Motor neuron (in vitro differentiated cells): ENCODE data around the gene PITHD1. TPM values are rescaled to one million over a fixed set of nuclear protein-coding genes. Genes with fewer than 3 reads are reported as not detected.
"Not testable (repeated sequence)": the region's sequence is repeated elsewhere in the genome, so short reads cannot be mapped to it uniquely, and the experiment has no call there.

ENCODE experiments used
- ATAC-seq, 8 experiments: fragments of 200-7000 bp; cut with Tn5 transposase; replicated peaks in 6 of 8; 2 replicates each; pipeline ENCODE4 v1.8.0; 2021; ENCODE audit warnings: mild to moderate bottlenecking in 8 of 8, moderate library complexity in 8 of 8
- H3K27ac ChIP-seq, 2 donors: fragments of 250-450 bp; sonication (Bioruptor Pico); 2 replicates each; pipeline ENCODE4 v1.9.0; 2021; ENCODE audit warnings: antibody characterized with exemption in 2 of 2, mild to moderate bottlenecking in 2 of 2, moderate library complexity in 1 of 2
- H3K4me1 ChIP-seq, 2 donors: fragments of 250-450 bp; sonication (Bioruptor Pico); replicated peaks in 1 of 2; 2 replicates each; pipeline ENCODE4 v1.6.1; 2021; ENCODE audit warnings: antibody characterized with exemption in 2 of 2, mild to moderate bottlenecking in 2 of 2, moderate library complexity in 1 of 2
- H3K4me3 ChIP-seq, 5 donors: fragments of 250-450 bp; sonication (Bioruptor Pico); 2 replicates each; pipeline ENCODE4 v1.9.0; 2021; ENCODE audit warnings: antibody characterized with exemption in 5 of 5, mild to moderate bottlenecking in 5 of 5, moderate library complexity in 4 of 5
- WGBS, 10 experiments: fragments of 450-650 bp; shearing (Covaris generic); methylation state at CpG; one replicate each; pipeline ENCODE4 v1.0.0; 2022; 5-methylcytosine and 5-hydroxymethylcytosine counted together
- in situ Hi-C, 9 experiments: fragments of 400-800 bp; cut with MboI; loops; one replicate each; pipeline ENCODE4 v1.15.0; 2021; ENCODE audit warnings: low sequenced_read_pairs in 9 of 9, low pct_unique_long_range_greater_than_20kb in 2 of 9; ENCODE audit not compliant: unreplicated experiment in 9 of 9
- total RNA-seq, 8 experiments: library from RNA; unstranded; fragments of 300-600 nt; gene quantifications; 2 replicates each; pipeline versions ENCODE4 v1.2.3 to v1.2.4, GENCODE V29; 2022

PITHD1 gene
- total RNA-seq, 8 experiments from 2014 or later, result 40.1 to 106 (median 82.9) TPM

DNA sequence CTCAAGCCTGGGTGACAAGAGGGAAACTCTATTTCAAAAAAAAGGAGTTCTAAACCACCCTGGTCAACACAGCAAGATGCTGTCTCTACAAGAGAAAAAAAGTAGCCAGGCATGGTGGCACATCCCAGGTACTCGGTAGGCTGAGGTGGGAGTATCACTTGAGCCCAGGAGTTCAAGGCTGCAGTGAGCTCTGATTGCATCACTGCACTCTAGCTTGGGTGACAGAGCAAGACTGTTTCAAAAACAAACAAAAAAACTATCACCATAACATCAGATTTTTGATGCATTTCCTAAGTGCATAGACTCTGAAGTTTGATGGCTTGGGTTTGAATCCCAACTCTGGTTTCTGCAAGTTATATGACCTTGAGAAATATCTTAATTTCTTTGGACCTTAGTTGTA lies 25.3 kb upstream of the PITHD1 start:
- Histone ChIP-seq H3K4me3 (no peak overlapping the region), H3K4me1 (no peaks in the 10 kb centered on the region), H3K27ac (no peak overlapping the region)
- in situ Hi-C loops, result no loop called here
- 100% methylated on average over 1 of the region's 1 CpG; no CpG with 5 or more reads in 7 of the 10 experiments for WGBS, 10 experiments
- no peak for ATAC-seq

DNA sequence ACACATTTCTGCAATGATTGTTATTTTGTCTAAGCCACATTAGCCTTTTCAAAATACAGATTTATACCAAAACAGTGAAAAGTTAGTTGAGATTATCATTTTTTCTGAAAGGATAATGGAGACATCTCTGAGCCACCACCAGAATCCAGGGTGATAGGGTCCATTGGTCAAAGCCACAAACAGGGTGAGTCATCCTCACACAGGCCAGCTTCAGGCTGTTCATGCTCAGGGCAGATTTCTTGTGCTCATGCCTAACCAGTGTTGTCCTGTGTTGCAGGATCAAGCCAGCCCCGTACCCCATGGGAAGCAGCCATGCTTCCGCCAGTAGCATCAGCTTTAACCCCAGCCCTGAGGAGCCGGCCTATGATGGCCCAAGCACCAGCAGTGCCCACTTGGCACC lies 21.5 kb upstream of the PITHD1 start:
- WGBS, 10 experiments, result 93 to 100% (median 94%) methylated on average over 3 of the region's 3 CpGs; no CpG with 5 or more reads in 6 of the 10 experiments
- Histone ChIP-seq H3K27ac (no peak overlapping the region), H3K4me3 (no peak overlapping the region), H3K4me1 (no peaks in the 10 kb centered on the region)
- in situ Hi-C loops, result no loop called here
- ATAC-seq, result peak in 3 of 8 experiments; percentile 30 to 45 (median 32)

DNA sequence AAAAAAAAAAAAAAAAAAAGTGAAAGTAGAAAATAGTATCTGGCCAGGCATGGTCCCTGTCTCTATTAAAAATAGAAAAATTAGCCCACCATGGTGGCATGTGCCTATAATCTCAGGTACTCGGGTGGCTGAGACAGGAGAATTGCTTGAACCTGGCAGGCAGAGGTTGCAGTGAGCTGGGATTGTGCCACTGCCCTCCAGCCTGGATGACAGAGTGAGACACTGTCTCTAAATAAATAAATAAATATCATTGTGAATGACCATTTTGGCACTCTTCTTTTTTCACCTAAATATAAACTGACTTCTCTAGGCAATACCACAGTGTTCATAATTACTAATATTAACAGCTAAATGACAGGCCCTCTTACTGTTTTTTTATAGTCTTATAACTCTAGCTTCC lies 20.4 kb upstream of the PITHD1 start:
- no peaks in the 10 kb centered on the region for H3K4me1 ChIP-seq
- H3K27ac ChIP-seq, result no peak overlapping the region
- WGBS, 10 experiments, result 90 to 100% (median 100%) methylated on average over 1 of the region's 1 CpG; no CpG with 5 or more reads in 5 of the 10 experiments
- no peak for ATAC-seq
- no peak overlapping the region for H3K4me3 ChIP-seq
- in situ Hi-C loops, result no loop called here

DNA sequence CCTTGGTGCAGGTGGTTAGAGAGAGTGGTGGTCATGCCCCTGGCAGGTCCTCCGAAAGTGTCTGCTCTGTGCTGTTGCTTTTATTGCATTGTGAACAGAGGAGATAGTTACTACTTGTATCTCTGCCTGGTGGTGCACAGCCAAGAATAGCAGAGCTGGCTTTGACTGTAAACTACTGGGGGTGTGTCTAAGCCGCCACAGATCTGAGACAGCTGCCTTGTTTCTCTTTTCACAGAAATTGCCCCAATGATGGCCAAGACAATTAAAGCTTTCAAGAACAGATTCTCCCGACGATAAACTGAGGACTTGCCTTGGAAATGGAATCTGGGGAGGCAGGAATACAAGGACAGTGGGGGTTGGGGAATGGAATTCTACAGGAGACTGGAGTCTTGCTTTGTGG lies 18.9 kb upstream of the PITHD1 start:
- WGBS, 10 experiments, result 57 to 100% (median 79%) methylated on average over 1 to 4 of the region's 4 CpGs; no CpG with 5 or more reads in 2 of the 10 experiments
- Histone ChIP-seq H3K27ac (no peak overlapping the region), H3K4me1 (no peaks in the 10 kb centered on the region), H3K4me3 (no peak overlapping the region)
- in situ Hi-C loops, result no loop called here
- ATAC-seq, result peak in 4 of 8 experiments; percentile 33 to 48 (median 36)

DNA sequence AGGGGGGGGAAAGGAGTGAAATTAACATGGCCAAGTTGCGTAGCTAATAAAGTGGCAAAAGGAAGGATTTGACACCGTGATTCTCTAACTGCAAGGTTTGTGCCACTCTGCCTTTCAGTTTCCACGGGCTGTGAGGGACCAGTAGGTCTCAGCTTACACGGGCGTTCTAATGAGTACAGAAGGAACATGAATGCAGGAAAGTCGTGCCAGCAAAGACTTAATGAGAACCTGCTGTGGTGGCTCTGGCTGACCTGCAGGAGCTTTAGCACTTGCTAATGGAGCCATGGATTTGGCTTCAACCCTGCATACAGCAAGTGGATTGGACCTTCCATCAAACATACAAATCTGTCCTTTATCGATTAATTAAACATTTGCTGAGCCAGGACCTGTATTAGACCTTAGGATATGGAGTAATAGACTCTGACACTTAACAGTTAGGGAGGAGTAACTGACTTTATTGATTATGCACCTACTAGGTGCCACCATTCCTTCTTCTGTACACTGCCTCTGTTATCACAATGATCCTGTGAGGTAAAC lies 15.1 kb upstream of the PITHD1 start:
- Histone ChIP-seq H3K4me3 (no peak overlapping the region), H3K4me1 (no peaks in the 10 kb centered on the region), H3K27ac (no peak overlapping the region)
- 14 to 100% (median 77%) methylated on average over 1 to 7 of the region's 7 CpGs for WGBS, 10 experiments
- in situ Hi-C loops, result no loop called here
- ATAC-seq, result peak in 3 of 8 experiments; percentile 38 to 90 (median 85)

DNA sequence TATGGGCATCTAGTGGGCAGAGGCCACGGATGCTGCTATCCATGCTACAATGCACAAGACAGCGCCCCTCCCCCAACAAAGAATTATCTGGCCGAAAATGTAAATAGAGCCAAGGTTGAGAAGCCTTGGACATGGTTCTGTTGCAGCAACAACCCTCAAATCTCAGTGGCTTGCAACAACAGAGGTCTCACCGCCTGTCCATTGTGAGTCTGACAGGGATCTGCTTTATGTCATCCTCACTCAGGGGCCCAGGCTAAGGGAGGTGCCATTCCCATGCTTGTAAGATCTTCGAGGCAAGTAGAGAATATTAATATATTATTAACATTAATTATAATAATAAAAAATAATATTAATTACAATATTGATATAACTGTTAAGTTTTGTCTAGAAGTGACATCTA lies 9.5 kb upstream of the PITHD1 start:
- WGBS, 10 experiments, result 57 to 100% (median 86%) methylated on average over 1 to 5 of the region's 5 CpGs; no CpG with 5 or more reads in 1 of the 10 experiments
- H3K4me3 ChIP-seq, result no peak overlapping the region
- in situ Hi-C loops, result no loop called here
- H3K27ac ChIP-seq, result no peak overlapping the region
- ATAC-seq, result no peak
- H3K4me1 ChIP-seq, result peaks cover 0 to 2% of the 10 kb centered on the region in 2 donors

DNA sequence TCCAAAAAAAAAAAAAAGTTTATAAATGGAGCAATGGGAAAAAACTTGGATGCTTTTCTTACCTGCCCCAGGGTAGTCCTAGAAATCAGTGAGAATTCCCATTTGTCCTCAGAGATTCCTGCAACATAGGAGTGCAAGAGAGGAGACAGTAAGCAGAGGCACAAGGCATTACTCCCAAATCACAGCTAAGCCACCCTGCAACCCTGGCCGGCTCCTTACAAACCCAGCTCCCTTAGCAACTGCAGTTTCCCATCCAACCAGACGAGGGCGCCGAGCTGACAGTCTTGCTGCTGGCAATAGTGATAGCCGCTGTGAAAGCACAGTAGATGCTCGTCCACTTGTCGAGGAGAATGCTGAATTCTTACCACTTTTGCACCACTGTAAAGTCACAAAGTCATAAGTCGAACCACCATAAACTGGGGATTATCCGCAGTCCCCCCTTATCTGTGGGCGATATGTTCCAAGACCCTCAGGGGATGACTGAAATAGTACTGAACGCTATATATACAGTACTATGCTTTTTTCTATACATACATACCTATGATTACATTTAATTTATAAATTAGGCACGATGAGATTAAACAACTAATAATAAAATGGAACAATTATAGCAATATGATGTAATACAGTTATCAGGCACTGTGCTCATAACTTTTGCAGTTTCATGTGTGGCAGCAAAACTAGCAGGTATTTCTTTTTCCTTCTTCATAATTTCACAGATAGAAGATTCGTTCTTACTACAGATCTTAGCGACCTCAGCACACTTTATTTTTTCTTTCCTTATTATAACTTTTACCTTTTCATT lies 6.0 kb upstream of the PITHD1 start:
- Histone ChIP-seq H3K4me3 (no peak overlapping the region), H3K27ac (no peak overlapping the region), H3K4me1 (peaks cover 2 to 9% of the 10 kb centered on the region in 2 donors)
- peak; percentile 90 to 99 (median 96) for ATAC-seq
- 7 to 36% (median 13%) methylated on average over 3 to 14 of the region's 14 CpGs for WGBS, 10 experiments
- in situ Hi-C loops, result no loop called here

DNA sequence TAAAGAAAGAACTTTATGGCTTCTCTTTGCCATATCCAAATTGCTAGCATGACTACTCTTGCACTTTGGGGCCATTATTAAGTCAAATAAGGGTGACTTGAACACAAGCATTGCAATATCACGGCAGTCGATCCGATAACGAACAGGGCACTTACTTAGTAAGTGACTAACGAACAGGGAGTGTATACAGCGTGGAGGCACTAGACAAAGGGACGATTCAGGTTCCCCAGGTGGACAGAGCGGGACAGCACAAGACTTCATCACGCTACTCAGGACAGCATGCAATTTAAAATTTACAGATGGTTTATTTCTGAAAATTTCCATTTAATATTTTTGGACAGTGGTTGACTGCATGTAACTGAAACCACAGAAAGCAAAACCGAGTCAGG lies 5.4 kb upstream of the PITHD1 start:
- in situ Hi-C loops, result no loop called here
- WGBS, 10 experiments, result 7 to 100% (median 78%) methylated on average over 2 to 10 of the region's 10 CpGs
- Histone ChIP-seq H3K4me1 (peaks cover 6 to 12% of the 10 kb centered on the region in 2 donors), H3K27ac (no peak overlapping the region), H3K4me3 (no peak overlapping the region)
- ATAC-seq, result no peak

DNA sequence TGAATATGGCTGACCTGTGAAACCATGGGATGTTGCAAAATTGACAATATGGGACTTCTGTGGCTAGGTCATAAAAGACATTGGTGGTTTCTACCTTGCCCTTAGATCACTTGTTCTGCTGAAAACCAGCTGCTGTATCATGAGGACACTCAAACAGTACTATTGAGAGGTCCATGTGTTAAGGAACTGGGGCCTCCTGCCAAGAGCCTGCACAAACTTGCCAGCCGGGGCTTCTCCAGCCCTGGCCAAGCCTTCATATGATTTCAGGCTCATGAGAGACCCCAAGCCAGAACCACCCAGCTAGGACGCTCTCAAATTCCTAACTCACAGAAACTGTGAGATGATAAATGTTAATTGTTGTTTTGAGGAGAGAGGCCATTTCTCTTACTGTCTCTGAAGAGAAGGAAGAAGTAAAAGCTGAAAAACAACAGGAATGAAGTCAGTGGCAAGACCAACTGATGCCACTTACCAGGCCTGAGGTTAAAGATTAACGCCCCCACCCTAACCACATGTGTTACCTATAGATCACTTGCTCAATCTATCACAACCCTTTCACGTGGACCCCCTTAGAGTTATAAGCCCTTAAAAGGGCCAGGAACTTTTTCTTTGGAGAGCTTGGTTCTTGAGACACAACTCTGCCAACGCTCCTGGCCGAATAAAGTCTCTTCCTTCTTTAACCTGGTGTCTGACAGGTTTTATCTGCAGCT lies 3.9 kb upstream of the PITHD1 start:
- in situ Hi-C loops, result no loop called here

DNA sequence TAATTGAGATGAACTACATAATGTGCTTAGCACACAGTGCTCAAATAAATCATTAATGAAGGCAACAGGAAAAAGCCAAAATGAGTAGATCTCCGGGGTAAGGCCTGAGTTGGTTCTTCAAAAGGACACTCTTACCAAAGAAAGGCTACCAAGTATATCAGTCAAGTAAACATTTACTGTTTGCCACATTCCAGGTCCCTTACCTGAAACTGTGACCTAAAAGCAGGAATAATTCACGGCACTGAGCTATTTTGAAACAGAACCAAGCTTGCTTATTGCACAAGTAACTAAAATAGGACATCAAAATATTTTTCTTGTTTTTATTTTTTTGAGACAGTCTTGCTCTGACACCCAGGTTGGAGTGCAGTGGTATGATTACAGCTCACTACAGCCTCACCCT lies 2.0 kb upstream of the PITHD1 start:
- 70 to 100% (median 100%) methylated on average over 1 to 2 of the region's 2 CpGs; no CpG with 5 or more reads in 2 of the 10 experiments for WGBS, 10 experiments
- Histone ChIP-seq H3K27ac (no peak overlapping the region), H3K4me3 (no peak overlapping the region), H3K4me1 (peaks cover 14 to 24% of the 10 kb centered on the region in 2 donors)
- in situ Hi-C loops, result no loop called here
- no peak for ATAC-seq

More for the DNA sequence above, 3.9 kb upstream of the PITHD1 start:
- Histone ChIP-seq H3K4me1 (peaks cover 9 to 17% of the 10 kb centered on the region in 2 donors), H3K27ac (no peak overlapping the region), H3K4me3 (no peak overlapping the region)
- ATAC-seq, result no peak
- WGBS, 10 experiments, result 0 to 88% (median 71%) methylated on average over 1 to 6 of the region's 6 CpGs

DNA sequence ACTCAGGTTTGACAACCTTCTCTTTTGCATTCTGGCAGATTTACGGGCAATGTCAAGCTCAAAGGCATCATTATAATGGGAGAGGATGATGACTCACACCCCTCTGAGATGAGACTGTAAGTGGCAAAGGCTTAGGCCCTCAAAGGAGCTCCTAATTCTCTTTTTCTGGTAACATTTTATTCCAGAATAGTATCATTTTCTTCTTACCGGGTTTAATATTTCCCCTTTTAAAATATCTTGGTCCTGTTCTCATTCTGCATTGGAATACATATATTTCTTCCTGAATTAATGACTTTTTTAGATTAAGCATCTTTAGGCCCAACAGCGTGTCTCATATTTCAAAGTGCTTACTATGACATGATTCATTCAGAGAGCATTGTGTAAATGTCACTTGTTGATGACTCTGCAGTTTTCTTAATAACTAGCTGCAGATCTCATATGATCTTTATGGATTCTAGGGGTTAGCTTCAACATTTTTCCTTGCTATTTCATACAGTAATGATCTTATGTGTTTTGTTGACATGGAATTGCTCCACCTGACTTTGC lies 1.7 kb downstream of the PITHD1 start:
- Histone ChIP-seq H3K27ac (no peak overlapping the region), H3K4me1 (peaks cover 14 to 22% of the 10 kb centered on the region in 2 donors), H3K4me3 (peak overlapping the region in 2 of 5 donors; percentile 96 to 100)
- in situ Hi-C loops, result no loop called here
- WGBS, 10 experiments, result 0 to 96% (median 49%) methylated on average over 1 to 3 of the region's 3 CpGs; no CpG with 5 or more reads in 2 of the 10 experiments
- ATAC-seq, result peak in 2 of 8 experiments; percentile 9 to 32

DNA sequence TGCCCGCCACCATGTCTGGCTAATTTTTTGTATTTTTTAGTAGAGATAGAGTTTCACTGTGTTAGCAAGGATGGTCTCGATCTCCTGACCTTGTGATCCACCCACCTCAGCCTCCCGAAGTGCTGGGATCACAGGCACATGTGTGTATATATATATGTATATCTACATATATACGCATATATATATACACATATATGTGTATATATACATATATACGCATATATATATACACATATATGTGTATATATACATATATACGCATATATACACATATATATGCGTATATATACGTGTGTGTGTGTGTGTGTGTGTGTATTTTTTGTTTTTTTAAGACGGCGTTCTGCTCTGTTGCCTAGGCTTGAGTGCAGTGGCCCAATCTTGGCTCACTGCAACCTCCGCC lies 4.9 kb downstream of the PITHD1 start:
- H3K4me3 ChIP-seq, H3K27ac ChIP-seq, in situ Hi-C loops: not testable (repeated sequence)
- WGBS, 10 experiments, result 63 to 100% (median 96%) methylated on average over 1 to 7 of the region's 11 CpGs; no CpG with 5 or more reads in 3 of the 10 experiments
- peaks cover 8 to 12% of the 10 kb centered on the region in 2 donors for H3K4me1 ChIP-seq
- ATAC-seq, result peak in 1 of 8 experiments; percentile 16

DNA sequence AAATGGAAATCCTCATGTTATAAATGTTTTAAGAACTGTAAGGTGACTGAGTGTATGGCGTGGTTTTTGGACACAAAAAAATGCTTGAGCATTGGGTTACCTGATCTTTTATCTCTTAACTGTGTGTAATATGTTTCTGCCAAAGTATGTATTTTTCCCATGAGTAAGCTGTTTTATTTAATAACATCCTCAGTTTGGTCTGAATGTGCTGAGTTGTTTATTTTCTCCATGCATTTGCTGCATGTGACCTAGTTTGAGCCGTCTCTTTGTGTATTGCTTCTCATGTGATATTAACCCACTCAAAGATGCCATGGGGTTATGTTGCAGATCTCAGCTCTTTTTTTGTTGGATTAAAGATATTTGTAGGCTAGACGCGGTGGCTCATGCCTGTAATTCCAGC lies 6.6 kb downstream of the PITHD1 start:
- 95 to 100% (median 100%) methylated on average over 1 to 4 of the region's 4 CpGs; no CpG with 5 or more reads in 2 of the 10 experiments for WGBS, 10 experiments
- in situ Hi-C loops, result no loop called here
- no peak for ATAC-seq
- no peak overlapping the region for H3K4me3 ChIP-seq
- peaks cover 0 to 3% of the 10 kb centered on the region in 2 donors for H3K4me1 ChIP-seq
- H3K27ac ChIP-seq, result no peak overlapping the region
